ENCODE results near the gene APP.

APP gene

DNA sequence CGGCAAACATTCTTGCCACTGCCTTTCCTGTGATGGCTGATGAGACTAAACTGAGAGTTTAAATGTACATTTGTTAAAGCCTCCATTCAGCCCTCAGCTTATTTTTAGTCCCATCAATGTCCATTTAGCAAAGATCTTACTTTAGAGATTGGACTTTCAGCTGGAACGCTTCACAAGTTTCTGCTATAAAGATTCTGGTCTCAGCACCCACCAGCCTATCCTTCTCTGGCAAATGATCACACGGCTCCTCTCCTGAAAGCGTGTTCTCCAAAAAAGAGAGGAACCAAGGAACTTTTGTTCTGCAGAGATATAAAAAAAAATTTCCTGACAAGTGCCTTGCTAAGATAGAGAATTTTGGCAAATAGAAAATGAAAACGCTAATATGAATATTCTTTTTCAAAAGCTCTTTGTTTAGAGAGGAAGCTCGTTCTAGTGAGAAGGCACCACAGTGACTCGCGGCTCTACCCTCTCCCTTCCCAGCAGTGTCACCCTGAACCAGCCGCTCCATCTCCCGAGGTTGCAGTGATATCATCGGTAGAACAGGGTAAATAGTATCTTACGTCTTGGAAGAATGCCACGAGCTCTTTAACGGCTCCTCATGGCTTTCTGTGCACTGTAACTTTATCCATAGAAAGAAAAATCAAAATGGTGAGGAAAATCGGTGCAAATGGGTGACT lies 200.2 kb downstream of the APP start:
- no peak for DNase-seq (ENCODE audit: extremely low read depth, low read depth)
- TF ChIP-seq, protein P1, sequence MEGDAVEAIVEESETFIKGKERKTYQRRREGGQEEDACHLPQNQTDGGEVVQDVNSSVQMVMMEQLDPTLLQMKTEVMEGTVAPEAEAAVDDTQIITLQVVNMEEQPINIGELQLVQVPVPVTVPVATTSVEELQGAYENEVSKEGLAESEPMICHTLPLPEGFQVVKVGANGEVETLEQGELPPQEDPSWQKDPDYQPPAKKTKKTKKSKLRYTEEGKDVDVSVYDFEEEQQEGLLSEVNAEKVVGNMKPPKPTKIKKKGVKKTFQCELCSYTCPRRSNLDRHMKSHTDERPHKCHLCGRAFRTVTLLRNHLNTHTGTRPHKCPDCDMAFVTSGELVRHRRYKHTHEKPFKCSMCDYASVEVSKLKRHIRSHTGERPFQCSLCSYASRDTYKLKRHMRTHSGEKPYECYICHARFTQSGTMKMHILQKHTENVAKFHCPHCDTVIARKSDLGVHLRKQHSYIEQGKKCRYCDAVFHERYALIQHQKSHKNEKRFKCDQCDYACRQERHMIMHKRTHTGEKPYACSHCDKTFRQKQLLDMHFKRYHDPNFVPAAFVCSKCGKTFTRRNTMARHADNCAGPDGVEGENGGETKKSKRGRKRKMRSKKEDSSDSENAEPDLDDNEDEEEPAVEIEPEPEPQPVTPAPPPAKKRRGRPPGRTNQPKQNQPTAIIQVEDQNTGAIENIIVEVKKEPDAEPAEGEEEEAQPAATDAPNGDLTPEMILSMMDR (IDR thresholded peaks at IDR 0.05; ENCODE audit: low read depth, low read length, missing control alignments), result no peak

DNA sequence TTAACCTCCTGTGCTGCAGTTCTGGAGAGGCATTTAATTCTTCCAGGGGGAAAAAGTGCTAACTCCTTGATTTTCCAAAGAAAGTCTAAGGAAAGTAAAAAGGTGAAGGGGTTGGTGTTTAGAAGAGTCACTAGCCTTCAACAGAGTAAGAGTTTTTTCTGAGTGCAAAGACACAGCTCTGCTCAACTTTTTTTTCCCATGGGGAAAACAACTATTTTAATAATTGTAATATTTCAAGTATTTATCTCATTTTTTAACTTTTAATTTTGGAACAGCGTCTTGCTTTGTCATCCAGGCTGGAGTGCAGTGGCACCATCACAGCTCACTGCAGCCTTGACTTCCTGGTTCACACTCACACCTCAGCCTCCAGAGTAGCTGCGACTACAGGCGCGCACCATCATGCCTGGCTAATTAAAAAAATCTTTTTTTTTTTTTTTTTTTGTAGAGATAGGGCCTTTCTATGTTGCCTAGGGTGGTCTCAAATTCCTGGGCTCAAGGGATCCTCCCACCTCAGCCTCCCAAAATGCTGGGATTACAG lies 202.6 kb downstream of the APP start:
- no peak overlapping the region for H3K4me3 ChIP-seq (replicated peaks; ENCODE audit: low read depth, low read length)
- DNase-seq (ENCODE audit: extremely low read depth, low read depth), result no peak
- TF ChIP-seq, protein P1 (IDR thresholded peaks at IDR 0.05; ENCODE audit: low read depth, low read length, missing control alignments), result no peak

More for the DNA sequence above, 200.2 kb downstream of the APP start:
- no peak overlapping the region for H3K4me3 ChIP-seq (replicated peaks; ENCODE audit: low read depth, low read length)

DNA sequence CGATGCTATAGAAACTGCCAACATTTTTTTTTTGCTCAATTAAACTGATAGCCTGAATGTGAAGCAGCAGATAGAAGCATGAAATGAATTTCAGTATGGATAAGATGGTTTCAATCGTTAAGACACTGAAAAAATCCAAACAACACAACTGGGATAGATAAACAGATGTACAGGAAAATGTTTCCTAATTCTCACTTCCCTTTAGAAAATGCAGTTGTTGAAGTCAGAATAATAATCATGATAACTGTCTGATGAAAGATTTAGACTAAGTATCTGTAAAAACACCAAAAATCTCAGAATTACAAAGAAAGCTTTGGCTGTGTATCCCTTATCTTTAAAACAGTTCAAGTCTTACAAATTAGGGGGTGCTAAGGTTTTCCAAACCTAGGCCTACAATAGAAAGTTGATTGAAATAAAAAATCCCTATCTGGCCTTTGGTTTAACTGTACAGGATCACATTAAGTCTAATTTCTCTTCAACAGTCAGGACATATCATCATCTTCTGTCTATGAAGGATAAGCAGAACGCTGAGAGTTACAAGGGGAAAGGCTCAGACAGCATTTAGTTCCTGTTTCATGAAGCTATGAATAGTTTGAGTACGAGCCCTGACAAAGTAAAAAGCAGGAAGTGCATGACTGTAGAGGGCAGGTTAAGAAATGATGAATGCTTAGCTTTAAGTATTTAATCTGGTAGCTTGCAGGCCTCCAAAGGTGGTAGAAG lies 203.2 kb downstream of the APP start:
- H3K4me3 ChIP-seq (replicated peaks; ENCODE audit: low read depth, low read length), result no peak overlapping the region
- DNase-seq (ENCODE audit: extremely low read depth, low read depth), result no peak
- TF ChIP-seq, protein P1 (IDR thresholded peaks at IDR 0.05; ENCODE audit: low read depth, low read length, missing control alignments), result no peak

DNA sequence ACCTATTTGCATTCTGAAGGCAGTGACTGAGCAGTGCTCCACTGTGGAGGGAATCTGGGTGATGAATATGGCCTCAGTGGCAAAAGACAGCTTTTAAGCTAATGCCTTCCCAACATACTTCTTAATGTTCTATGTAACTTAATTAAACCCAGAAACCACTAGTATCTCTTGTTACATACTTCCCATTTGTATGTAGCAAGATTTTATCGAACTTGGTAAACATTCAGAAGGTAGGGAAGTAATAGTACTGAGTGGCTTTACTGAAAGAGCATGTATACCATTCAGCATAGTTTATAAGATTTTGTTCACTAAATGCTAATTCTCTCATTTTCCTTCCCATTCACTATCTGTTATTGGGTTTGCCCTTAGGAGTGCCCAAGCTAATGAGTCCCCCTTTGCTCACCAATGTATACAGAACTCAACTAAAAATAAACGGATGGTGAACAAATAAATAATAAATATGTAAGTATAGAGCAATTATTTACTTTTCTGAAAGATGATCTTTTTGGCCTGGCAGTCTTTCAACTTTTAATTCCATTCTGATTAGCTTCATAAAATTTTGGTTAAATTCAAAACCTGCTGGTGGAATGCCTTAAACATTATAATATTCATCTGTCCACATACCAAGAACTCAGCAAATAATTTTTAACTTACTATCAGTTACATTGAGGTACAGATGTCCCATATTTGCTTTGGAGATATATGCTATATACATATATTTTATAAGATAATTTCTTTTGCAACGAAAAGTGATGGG lies 204.4 kb downstream of the APP start:
- no peak for DNase-seq (ENCODE audit: extremely low read depth, low read depth)
- H3K4me3 ChIP-seq (replicated peaks; ENCODE audit: low read depth, low read length), result no peak overlapping the region
- TF ChIP-seq, protein P1 (IDR thresholded peaks at IDR 0.05; ENCODE audit: low read depth, low read length, missing control alignments), result no peak

DNA sequence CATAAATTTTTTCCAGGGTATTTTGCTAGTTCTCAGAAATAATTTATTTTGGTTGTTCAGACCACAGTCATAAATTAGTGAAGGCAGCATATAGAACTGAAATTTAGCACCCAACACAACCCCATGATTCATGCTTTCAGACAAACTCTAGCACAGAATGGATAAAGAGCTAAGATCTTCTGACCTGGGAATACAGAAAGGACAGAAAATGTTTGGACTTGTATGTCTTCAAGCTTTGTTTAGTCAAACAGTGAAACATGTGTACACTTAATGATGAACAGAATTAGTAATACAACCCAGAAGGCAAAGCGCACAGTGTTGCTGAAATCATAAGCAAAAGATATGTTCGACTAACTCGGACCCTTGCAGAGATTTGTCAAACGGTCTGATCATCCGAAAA lies 205.6 kb downstream of the APP start:
- no peak overlapping the region for H3K4me3 ChIP-seq (replicated peaks; ENCODE audit: low read depth, low read length)
- DNase-seq (ENCODE audit: extremely low read depth, low read depth), result no peak
- TF ChIP-seq, protein P1 (IDR thresholded peaks at IDR 0.05; ENCODE audit: low read depth, low read length, missing control alignments), result no peak

DNA sequence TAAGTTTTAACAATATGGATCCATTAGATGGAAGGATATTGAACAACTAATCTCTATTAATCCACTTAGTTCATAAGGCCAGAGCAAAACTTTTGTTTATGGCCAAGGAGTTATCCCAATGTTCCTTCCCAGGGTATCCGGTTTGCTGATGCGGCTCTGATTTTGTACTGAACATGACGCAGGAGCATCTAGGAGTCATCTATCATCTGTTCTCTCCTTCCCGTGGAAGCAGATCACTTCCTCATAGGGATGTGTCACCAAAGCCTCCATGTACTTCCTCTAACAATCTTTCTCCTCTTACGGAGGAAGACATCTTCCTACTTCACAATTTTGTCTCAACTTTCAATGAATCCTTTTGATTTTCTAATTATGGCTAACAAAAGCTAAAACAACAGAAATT lies 206.6 kb downstream of the APP start:
- no peak overlapping the region for H3K4me3 ChIP-seq (replicated peaks; ENCODE audit: low read depth, low read length)
- TF ChIP-seq, protein P1 (IDR thresholded peaks at IDR 0.05; ENCODE audit: low read depth, low read length, missing control alignments), result no peak
- DNase-seq (ENCODE audit: extremely low read depth, low read depth), result no peak
